Smooth muscle cell (in vitro differentiated cells): ENCODE measurements around the gene LHFPL3. TPM values are rescaled to one million over a fixed set of nuclear protein-coding genes. Genes with fewer than 3 reads are reported as not detected.

Experiments
- DNase-seq: peaks from one replicate; lab custom pipeline; 2025; ENCODE audit not compliant: unreplicated experiment; lab: John Stamatoyannopoulos, UW
- H2AFZ ChIP-seq: fragments of 200-600 bp; sonication (generic); 2 replicates; pipeline ENCODE4 v1.6.0; 2016; ENCODE audit warnings: antibody characterized with exemption, low read depth, mild to moderate bottlenecking
- H3F3A ChIP-seq: fragments of 200-600 bp; sonication (generic); 2 replicates; pipeline ENCODE4 v1.6.0; 2017; ENCODE audit warnings: antibody characterized with exemption, low read depth
- H3K27ac ChIP-seq: fragments of 200-600 bp; sonication (generic); 2 replicates; pipeline ENCODE4 v1.5.1; 2016; ENCODE audit warnings: low read depth, mild to moderate bottlenecking
- H3K27me3 ChIP-seq: fragments of 200-600 bp; sonication (generic); 2 replicates; pipeline ENCODE4 v1.6.1; 2016; ENCODE audit warnings: low read depth, mild to moderate bottlenecking
- H3K36me3 ChIP-seq: fragments of 200-600 bp; sonication (generic); 2 replicates; pipeline ENCODE4 v1.5.1; 2016; ENCODE audit warnings: low read depth
- H3K4me1 ChIP-seq: fragments of 200-600 bp; sonication (generic); 2 replicates; pipeline ENCODE4 v1.5.1; 2016; ENCODE audit warnings: low read depth
- H3K4me2 ChIP-seq: fragments of 200-600 bp; sonication (generic); 2 replicates; pipeline ENCODE4 v1.6.0; 2016; ENCODE audit warnings: mild to moderate bottlenecking
- H3K4me3 ChIP-seq: fragments of 200-600 bp; sonication (generic); 2 replicates; pipeline ENCODE4 v1.5.1; 2016; ENCODE audit warnings: mild to moderate bottlenecking
- H3K79me2 ChIP-seq: fragments of 200-600 bp; sonication (generic); 2 replicates; pipeline ENCODE4 v1.6.0; 2016; ENCODE audit warnings: low read depth, mild to moderate bottlenecking
- H3K9ac ChIP-seq: fragments of 200-600 bp; sonication (generic); 2 replicates; pipeline ENCODE4 v1.6.0; 2016; ENCODE audit warnings: low read depth
- H3K9me3 ChIP-seq: fragments of 200-600 bp; sonication (generic); replicated peaks from 2 replicates; pipeline ENCODE4 v1.5.1; 2016; ENCODE audit warnings: low read depth
- H4K20me1 ChIP-seq: fragments of 200-600 bp; sonication (generic); 2 replicates; pipeline ENCODE4 v1.6.0; 2016; ENCODE audit warnings: low read depth
- WGBS: methylation state at CpG from one replicate; pipeline ENCODE4 v1.1.7; 2016; ENCODE audit warnings: low lambda C conversion rate; 5-methylcytosine and 5-hydroxymethylcytosine counted together
- polyA plus RNA-seq: library from polyadenylated mRNA; unstranded; fragments of >200 nt; fragmentation: Nextera tagmentation; extraction: Ambion mirVana; gene quantifications from 2 replicates; pipeline ENCODE4 v1.2.1, GENCODE V29; 2016
- total RNA-seq: library from RNA; depleted of rRNA; stranded (reverse); fragments of >200 nt; gene quantifications from 2 replicates; pipeline ENCODE4 v1.2.3, GENCODE V29; 2014
- TF ChIP-seq, protein P1 (sequence below): fragments of 200-600 bp; sonication (generic); IDR thresholded peaks from 2 replicates; pipeline ENCODE4 v1.5.1; 2017; ENCODE audit warnings: borderline replicate concordance, mild to moderate bottlenecking, antibody characterized with exemption; ENCODE audit not compliant: insufficient read depth, poor library complexity, severe bottlenecking

The LHFPL3 gene
- total and polyA plus RNA-seq, 2 experiments from 2014 or later: not detected

DNA sequence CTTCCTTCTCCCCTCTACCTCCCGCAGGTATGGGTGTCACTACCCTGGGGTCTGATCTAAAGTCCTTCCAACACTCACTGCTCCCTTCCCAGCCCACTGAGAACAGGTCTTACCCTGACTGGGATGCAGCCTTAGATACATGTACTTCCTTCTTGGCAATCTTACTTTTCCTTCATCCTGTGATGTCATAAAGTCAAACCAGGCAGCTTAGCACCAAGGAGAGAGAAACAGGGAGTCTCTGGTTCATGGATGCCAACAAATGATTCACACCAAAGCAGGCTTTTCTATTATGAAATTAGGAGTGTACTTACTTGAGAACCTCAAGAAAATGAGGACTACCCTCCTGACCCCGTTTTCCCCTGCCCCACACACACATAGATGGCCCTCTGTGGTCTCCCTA is 574.6 kb downstream of the LHFPL3 start:
- DNase-seq: no peak
- Histone ChIP-seq H2AFZ (no peak overlapping the region), H3K4me3 (no peak overlapping the region), H3K4me1 (peaks cover 4% of the 10 kb centered on the region), H4K20me1 (no peaks in the 10 kb centered on the region), H3K27me3 (peaks cover 26% of the 10 kb centered on the region), H3K27ac (no peak overlapping the region), H3F3A (no peaks in the 10 kb centered on the region), H3K9me3 (no peaks in the 10 kb centered on the region), H3K4me2 (no peak overlapping the region), H3K36me3 (no peaks in the 10 kb centered on the region), H3K79me2 (no peaks in the 10 kb centered on the region), H3K9ac (no peak overlapping the region)
- TF ChIP-seq, protein P1, sequence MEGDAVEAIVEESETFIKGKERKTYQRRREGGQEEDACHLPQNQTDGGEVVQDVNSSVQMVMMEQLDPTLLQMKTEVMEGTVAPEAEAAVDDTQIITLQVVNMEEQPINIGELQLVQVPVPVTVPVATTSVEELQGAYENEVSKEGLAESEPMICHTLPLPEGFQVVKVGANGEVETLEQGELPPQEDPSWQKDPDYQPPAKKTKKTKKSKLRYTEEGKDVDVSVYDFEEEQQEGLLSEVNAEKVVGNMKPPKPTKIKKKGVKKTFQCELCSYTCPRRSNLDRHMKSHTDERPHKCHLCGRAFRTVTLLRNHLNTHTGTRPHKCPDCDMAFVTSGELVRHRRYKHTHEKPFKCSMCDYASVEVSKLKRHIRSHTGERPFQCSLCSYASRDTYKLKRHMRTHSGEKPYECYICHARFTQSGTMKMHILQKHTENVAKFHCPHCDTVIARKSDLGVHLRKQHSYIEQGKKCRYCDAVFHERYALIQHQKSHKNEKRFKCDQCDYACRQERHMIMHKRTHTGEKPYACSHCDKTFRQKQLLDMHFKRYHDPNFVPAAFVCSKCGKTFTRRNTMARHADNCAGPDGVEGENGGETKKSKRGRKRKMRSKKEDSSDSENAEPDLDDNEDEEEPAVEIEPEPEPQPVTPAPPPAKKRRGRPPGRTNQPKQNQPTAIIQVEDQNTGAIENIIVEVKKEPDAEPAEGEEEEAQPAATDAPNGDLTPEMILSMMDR: no peak
- 89% methylated on average over 2 of the region's 2 CpGs for WGBS

- no peak overlapping the region for H2AFZ ChIP-seq
- 85% methylated on average over 4 of the region's 4 CpGs for WGBS
- no peak overlapping the region for H3K4me2 ChIP-seq
- no peak overlapping the region for H3K27ac ChIP-seq
- TF ChIP-seq, protein P1: no peak
- no peaks in the 10 kb centered on the region for H3K79me2 ChIP-seq
- no peak overlapping the region for H3K9ac ChIP-seq
- peaks cover 26% of the 10 kb centered on the region for H3K27me3 ChIP-seq
- no peaks in the 10 kb centered on the region for H3F3A ChIP-seq
- no peak overlapping the region for H3K4me3 ChIP-seq
- no peaks in the 10 kb centered on the region for H4K20me1 ChIP-seq
- H3K9me3 ChIP-seq: no peaks in the 10 kb centered on the region
- DNase-seq: no peak
- H3K36me3 ChIP-seq: no peaks in the 10 kb centered on the region
- H3K4me1 ChIP-seq: peaks cover 4% of the 10 kb centered on the region
Observed at GRCh38 chr7:104903846-104904245, 575.4 kb downstream of the LHFPL3 start.

GRCh38 chr7:104906032-104906431 is 577.6 kb downstream of the LHFPL3 start:
- 84% methylated on average over 7 of the region's 7 CpGs for WGBS
- H3K9ac ChIP-seq: no peak overlapping the region
- no peaks in the 10 kb centered on the region for H3F3A ChIP-seq
- DNase-seq: no peak
- H3K4me1 ChIP-seq: no peaks in the 10 kb centered on the region
- no peak overlapping the region for H3K4me2 ChIP-seq
- no peaks in the 10 kb centered on the region for H3K36me3 ChIP-seq
- H4K20me1 ChIP-seq: no peaks in the 10 kb centered on the region
- H2AFZ ChIP-seq: no peak overlapping the region
- no peaks in the 10 kb centered on the region for H3K9me3 ChIP-seq
- TF ChIP-seq, protein P1: no peak
- no peak overlapping the region for H3K4me3 ChIP-seq
- H3K27me3 ChIP-seq: peaks cover 21% of the 10 kb centered on the region
- no peaks in the 10 kb centered on the region for H3K79me2 ChIP-seq
- no peak overlapping the region for H3K27ac ChIP-seq

DNA sequence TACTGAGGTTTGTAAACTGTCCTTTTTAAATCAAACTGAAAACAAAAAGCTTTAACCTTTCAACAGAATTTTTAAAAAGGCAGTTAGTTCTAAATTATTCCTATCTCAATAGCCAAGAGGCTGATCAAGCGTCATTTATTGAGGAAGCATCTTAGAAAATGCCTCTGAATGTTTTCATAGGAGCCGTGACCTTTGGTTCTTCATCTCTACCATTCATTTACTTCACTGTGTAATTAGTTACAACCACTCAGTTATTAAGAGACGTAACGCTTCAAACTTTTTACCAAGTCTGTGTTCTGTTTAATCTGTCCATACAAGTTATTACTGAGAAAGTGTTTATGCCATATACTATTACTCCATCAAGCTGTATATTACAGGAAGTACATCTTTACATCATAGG is 578.2 kb downstream of the LHFPL3 start:
- WGBS: 84% methylated on average over 4 of the region's 4 CpGs
- Histone ChIP-seq H3K4me2 (no peak overlapping the region), H3K9ac (no peak overlapping the region), H3F3A (no peaks in the 10 kb centered on the region), H3K79me2 (no peaks in the 10 kb centered on the region), H3K27me3 (peaks cover 21% of the 10 kb centered on the region), H3K27ac (no peak overlapping the region), H4K20me1 (no peaks in the 10 kb centered on the region), H3K36me3 (no peaks in the 10 kb centered on the region), H3K4me1 (no peaks in the 10 kb centered on the region), H3K9me3 (no peaks in the 10 kb centered on the region), H2AFZ (no peak overlapping the region), H3K4me3 (no peak overlapping the region)
- TF ChIP-seq, protein P1: no peak
- DNase-seq: no peak
